Gastrocnemius medialis (tissue), 4 donors: ENCODE measurements around the gene FAM3D. TPM values are rescaled to one million over a fixed set of nuclear protein-coding genes. Genes with fewer than 3 reads are reported as not detected.
"Not testable (repeated sequence)": the region's sequence is repeated elsewhere in the genome, so short reads cannot be mapped to it uniquely, and the experiment has no call there.

Experiments used
- ATAC-seq, 2 donors: fragments of 150-250 bp; one replicate each; pipeline ENCODE4 v1.9.1; 2016
- DNase-seq, 2 donors: peaks; one replicate each; pipeline ENCODE4 v3.0.0-alpha.2; 2019
- H3K27ac ChIP-seq, 4 donors: fragments of 200-600 bp; sonication (generic); 1 replicate in 1 of 4; 2 replicates in 3 of 4; pipeline ENCODE4 v1.5.1; 2016 to 2018; ENCODE audit warnings: mild to moderate bottlenecking in 2 of 4, moderate library complexity in 1 of 4
- H3K27me3 ChIP-seq, 3 donors: fragments of 200-600 bp; sonication (generic) in 2 of 3; 1 replicate in 1 of 3; 2 replicates in 2 of 3; pipeline versions ENCODE4 v1.5.1 to v1.6.0; 2016 to 2019; ENCODE audit warnings: mild to moderate bottlenecking in 1 of 3, moderate library complexity in 1 of 3
- H3K36me3 ChIP-seq, 2 donors: fragments of 200-600 bp; sonication (generic) in 1 of 2; one replicate each; pipeline ENCODE4 v1.5.1; 2017 to 2018
- H3K4me1 ChIP-seq, 2 donors: fragments of 200-600 bp; sonication (generic) in 1 of 2; one replicate each; pipeline ENCODE4 v1.5.1; 2016 to 2017; ENCODE audit warnings: mild to moderate bottlenecking in 2 of 2
- H3K4me3 ChIP-seq, 4 donors: fragments of 200-600 bp; sonication (generic) in 3 of 4; 1 replicate in 1 of 4; 2 replicates in 3 of 4; pipeline ENCODE4 v1.5.1; 2016 to 2019; ENCODE audit warnings: mild to moderate bottlenecking in 2 of 4
- H3K9me3 ChIP-seq, 3 donors: fragments of 200-600 bp; sonication (generic) in 2 of 3; 1 replicate in 1 of 3; 2 replicates in 2 of 3; pipeline ENCODE4 v1.5.1; 2016 to 2019
- CTCF ChIP-seq, 5 experiments: fragments of 450-650 bp in 3 of 5; fragments of 200-600 bp in 2 of 5; sonication (generic) in 2 of 5; IDR thresholded peaks in 4 of 5; conservative IDR thresholded peaks in 1 of 5; 1 replicate in 4 of 5; 2 replicates in 1 of 5; pipeline ENCODE4 v1.5.1; 2016 to 2019; ENCODE audit warnings: antibody characterized with exemption in 5 of 5, mild to moderate bottlenecking in 3 of 5, moderate library complexity in 3 of 5
- POLR2A ChIP-seq, 2 donors: fragments of 450-650 bp; IDR thresholded peaks; one replicate each; pipeline ENCODE4 v1.6.1; 2017; ENCODE audit warnings: antibody characterized with exemption in 2 of 2, mild to moderate bottlenecking in 2 of 2, moderate library complexity in 2 of 2
- in situ Hi-C, 4 donors: fragments of 200-750 bp; cut with MboI; loops; one replicate each; pipeline versions ENCODE4 v1.15.0 to v1.8.0; 2017; ENCODE audit warnings: low sequenced_read_pairs in 4 of 4
- intact Hi-C: fragments of 100-400 bp; cut with DNase I; formaldehyde crosslinking; loops from one replicate; pipeline ENCODE4 v1.15.1; 2023; ENCODE audit warnings: low total_unique reads
- total RNA-seq, 4 donors: library from RNA; depleted of rRNA; stranded (reverse); fragments of >200 nt; gene quantifications; one replicate each; pipeline versions ENCODE4 v1.1.0 to v1.2.3, GENCODE V29; 2016

FAM3D gene
- under 1 TPM in 1 of 4 donors, not detected in 3; 0.83 TPM for total RNA-seq

- Histone ChIP-seq H3K4me1 (no peaks in the 10 kb centered on the region), H3K27ac (no peak within 1 kb of the TSS), H3K36me3 (no peaks in the 10 kb centered on the region), H3K9me3 (no peaks in the 10 kb centered on the region), H3K27me3 (no peaks in the 10 kb centered on the region), H3K4me3 (no peak within 1 kb of the TSS)
- intact Hi-C loops = no loop called here
- in situ Hi-C loops = no loop called here
- TF ChIP-seq POLR2A (IDR thresholded peaks at IDR 0.05) (no peak), CTCF (IDR thresholded peaks at IDR 0.05 in 4 of 5, conservative IDR thresholded peaks at IDR 0.05 in 1 of 5) (no peak)
- ATAC-seq = no peak
- no peak for DNase-seq
Measured at GRCh38 chr3:58666683-58667082, at the start of gene FAM3D. TSS of gene FAM3D (minus strand) at chr3:58666774. CDS start at chr3:58655563, 11,211 bp downstream.

- in situ Hi-C loops (no loop called here), intact Hi-C loops (no loop called here)
- ATAC-seq (no peak), DNase-seq (no peak)
- Histone ChIP-seq H3K9me3 (no peaks in the 10 kb centered on the region), H3K4me3 (no peak overlapping the region), H3K36me3 (no peaks in the 10 kb centered on the region), H3K27me3 (no peaks in the 10 kb centered on the region), H3K27ac (no peak overlapping the region), H3K4me1 (no peaks in the 10 kb centered on the region)
- TF ChIP-seq CTCF (IDR thresholded peaks at IDR 0.05 in 4 of 5, conservative IDR thresholded peaks at IDR 0.05 in 1 of 5) (no peak), POLR2A (IDR thresholded peaks at IDR 0.05) (no peak)
Measured at GRCh38 chr3:58713715-58714401, 47.3 kb upstream of the FAM3D start.

- H3K4me1 ChIP-seq = no peaks in the 10 kb centered on the region
- H3K36me3 ChIP-seq = no peaks in the 10 kb centered on the region
- no peaks in the 10 kb centered on the region for H3K9me3 ChIP-seq
- no peak overlapping the region for H3K4me3 ChIP-seq
- no peaks in the 10 kb centered on the region for H3K27me3 ChIP-seq
- intact Hi-C loops = no loop called here
- no peak for TF ChIP-seq CTCF (IDR thresholded peaks at IDR 0.05 in 4 of 5, conservative IDR thresholded peaks at IDR 0.05 in 1 of 5)
- TF ChIP-seq POLR2A (IDR thresholded peaks at IDR 0.05) = no peak
- no peak overlapping the region for H3K27ac ChIP-seq
- DNase-seq (no peak), ATAC-seq (no peak)
- in situ Hi-C loops = no loop called here
Measured at GRCh38 chr3:58711871-58712270, 45.3 kb upstream of the FAM3D start.

GRCh38 chr3:58708983-58709382 is 42.4 kb upstream of the FAM3D start:
- intact Hi-C loops, DNase-seq, ATAC-seq, H3K4me3 ChIP-seq, H3K9me3 ChIP-seq, H3K27ac ChIP-seq, H3K4me1 ChIP-seq, H3K36me3 ChIP-seq, in situ Hi-C loops, H3K27me3 ChIP-seq: not testable (repeated sequence)

GRCh38 chr3:58708116-58708791 is 41.7 kb upstream of the FAM3D start:
- no peak for TF ChIP-seq CTCF (IDR thresholded peaks at IDR 0.05 in 4 of 5, conservative IDR thresholded peaks at IDR 0.05 in 1 of 5)
- TF ChIP-seq POLR2A (IDR thresholded peaks at IDR 0.05) = no peak
- no peak for DNase-seq
- H3K4me1 ChIP-seq = no peaks in the 10 kb centered on the region
- H3K36me3 ChIP-seq = no peaks in the 10 kb centered on the region
- H3K27me3 ChIP-seq = no peaks in the 10 kb centered on the region
- H3K27ac ChIP-seq = no peak overlapping the region
- in situ Hi-C loops = no loop called here
- ATAC-seq = no peak
- no peaks in the 10 kb centered on the region for H3K9me3 ChIP-seq
- H3K4me3 ChIP-seq = no peak overlapping the region
- intact Hi-C loops = no loop called here
